OCI-LY7 (cell line): ENCODE measurements around the gene PSME3.

ENCODE experiments used
- EZH2phosphoT487 ChIP-seq: fragments of 200-600 bp; sonication (generic); IDR thresholded peaks from 2 replicates; pipeline ENCODE4 v1.6.1; 2018; ENCODE audit warnings: low read depth, borderline replicate concordance, mild to moderate bottlenecking, mixed run types, antibody characterized with exemption, low read length, moderate library complexity, mixed read lengths
- TF ChIP-seq, protein P1 (sequence below): fragments of 200-600 bp; sonication (generic); conservative IDR thresholded peaks from 2 replicates; pipeline ENCODE4 v1.5.1; 2014; ENCODE audit warnings: mild to moderate bottlenecking, antibody characterized with exemption, low read length, moderate library complexity, mixed read lengths

GRCh38 chr17:42806249-42806648 lies 26.9 kb upstream of the PSME3 start:
- TF ChIP-seq, protein P1, sequence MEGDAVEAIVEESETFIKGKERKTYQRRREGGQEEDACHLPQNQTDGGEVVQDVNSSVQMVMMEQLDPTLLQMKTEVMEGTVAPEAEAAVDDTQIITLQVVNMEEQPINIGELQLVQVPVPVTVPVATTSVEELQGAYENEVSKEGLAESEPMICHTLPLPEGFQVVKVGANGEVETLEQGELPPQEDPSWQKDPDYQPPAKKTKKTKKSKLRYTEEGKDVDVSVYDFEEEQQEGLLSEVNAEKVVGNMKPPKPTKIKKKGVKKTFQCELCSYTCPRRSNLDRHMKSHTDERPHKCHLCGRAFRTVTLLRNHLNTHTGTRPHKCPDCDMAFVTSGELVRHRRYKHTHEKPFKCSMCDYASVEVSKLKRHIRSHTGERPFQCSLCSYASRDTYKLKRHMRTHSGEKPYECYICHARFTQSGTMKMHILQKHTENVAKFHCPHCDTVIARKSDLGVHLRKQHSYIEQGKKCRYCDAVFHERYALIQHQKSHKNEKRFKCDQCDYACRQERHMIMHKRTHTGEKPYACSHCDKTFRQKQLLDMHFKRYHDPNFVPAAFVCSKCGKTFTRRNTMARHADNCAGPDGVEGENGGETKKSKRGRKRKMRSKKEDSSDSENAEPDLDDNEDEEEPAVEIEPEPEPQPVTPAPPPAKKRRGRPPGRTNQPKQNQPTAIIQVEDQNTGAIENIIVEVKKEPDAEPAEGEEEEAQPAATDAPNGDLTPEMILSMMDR: no peak
- TF ChIP-seq EZH2phosphoT487: no peak
